Measurements from ENCODE around the gene SSR1. TPM values are rescaled to one million over a fixed set of nuclear protein-coding genes. Genes with fewer than 3 reads are reported as not detected.
A peak's percentile ranks its signal among the peaks of the same experiment; 100 is the strongest.

SSR1 gene
- total and polyA plus RNA-seq, 2 of the 13 experiments (the other 11 are each of a cell fraction or from before 2014, with no cell fraction given): 203 to 243 TPM

- TF ChIP-seq ZNF761 (CRISPR knock-in tag; conservative IDR thresholded peaks at IDR 0.05) (0 out of 2 replicates have a peak, but pooled peaks have one; percentile 39), ZNF232 (CRISPR knock-in tag; IDR thresholded peaks at IDR 0.05; ENCODE audit: borderline replicate concordance) (peak; percentile 70; the same call in 1 of the 2 replicates), ZNF343 (CRISPR knock-in tag; IDR thresholded peaks at IDR 0.05) (0 out of 2 replicates have a peak, but pooled peaks have one; percentile 24), ZNF644 (CRISPR knock-in tag; IDR thresholded peaks at IDR 0.05; ENCODE audit: low read depth) (peak; percentile 61), ZNF609 (CRISPR knock-in tag; IDR thresholded peaks at IDR 0.05; ENCODE audit: borderline replicate concordance) (peak; percentile 83; the same call in 1 of the 2 replicates), SOX13 (IDR thresholded peaks at IDR 0.05) (no peak), SOX13 (CRISPR knock-in tag; conservative IDR thresholded peaks at IDR 0.05 in 1 of 2, IDR thresholded peaks at IDR 0.05 in 1 of 2) (peak in 1 of 2 experiments; percentile 74; a peak in 2 of 4 replicates), NONO (IDR thresholded peaks at IDR 0.05) (no peak), NONO (CRISPR knock-in tag; conservative IDR thresholded peaks at IDR 0.05) (peak; percentile 28; the same call in 1 of the 2 replicates), ELF3 (CRISPR knock-in tag; IDR thresholded peaks at IDR 0.05) (peak; percentile 90), ZEB1 (IDR thresholded peaks at IDR 0.05; ENCODE audit: insufficient replicate concordance, low read depth) (peak; percentile 59), SNAPC4 (CRISPR knock-in tag; IDR thresholded peaks at IDR 0.05) (no peak), SSRP1 (CRISPR knock-in tag; IDR thresholded peaks at IDR 0.05) (no peak), ZMYM3 (CRISPR knock-in tag; IDR thresholded peaks at IDR 0.05) (peak; percentile 80), MYPOP (CRISPR knock-in tag; IDR thresholded peaks at IDR 0.05) (peak; percentile 79; the same call in 1 of the 2 replicates)
- TF ChIP-seq, protein P1, sequence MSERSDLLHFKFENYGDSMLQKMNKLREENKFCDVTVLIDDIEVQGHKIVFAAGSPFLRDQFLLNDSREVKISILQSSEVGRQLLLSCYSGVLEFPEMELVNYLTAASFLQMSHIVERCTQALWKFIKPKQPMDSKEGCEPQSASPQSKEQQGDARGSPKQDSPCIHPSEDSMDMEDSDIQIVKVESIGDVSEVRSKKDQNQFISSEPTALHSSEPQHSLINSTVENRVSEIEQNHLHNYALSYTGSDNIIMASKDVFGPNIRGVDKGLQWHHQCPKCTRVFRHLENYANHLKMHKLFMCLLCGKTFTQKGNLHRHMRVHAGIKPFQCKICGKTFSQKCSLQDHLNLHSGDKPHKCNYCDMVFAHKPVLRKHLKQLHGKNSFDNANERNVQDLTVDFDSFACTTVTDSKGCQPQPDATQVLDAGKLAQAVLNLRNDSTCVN (CRISPR knock-in tag; IDR thresholded peaks at IDR 0.05; ENCODE audit: borderline replicate concordance): peak; percentile 76
Observed at GRCh38 chr6:7261032-7261841, 51.8 kb downstream of the SSR1 start (continued).
